ENCODE data around the gene TFF1.

TFF1 gene

DNA sequence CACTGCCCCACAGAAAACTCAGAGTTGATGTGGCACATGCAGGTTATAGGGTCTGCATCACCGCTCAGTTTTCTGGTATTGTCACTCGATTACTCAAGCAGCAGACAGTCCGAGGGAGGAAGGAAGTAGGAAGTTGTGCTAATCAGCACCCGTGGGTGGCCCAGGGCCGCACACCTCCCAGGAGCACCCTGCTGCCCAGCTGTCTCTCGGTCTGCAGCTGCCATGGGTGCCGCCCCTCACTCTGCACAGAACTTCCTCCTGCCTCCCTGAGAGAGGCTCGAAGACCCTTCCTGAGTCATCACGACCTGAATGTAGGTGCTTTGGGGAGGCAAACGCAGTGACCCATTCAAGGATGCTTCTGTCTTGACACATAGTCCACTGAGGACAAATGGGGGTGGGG, 47.0 kb downstream of the TFF1 start:
- H2AK5ac ChIP-seq (ENCODE audit: low read length, severe bottlenecking) = no peak overlapping the region
- no peak overlapping the region for H3K4ac ChIP-seq (ENCODE audit: low read depth in 1 of 2, low read length in 2 of 2)
- H3K4me3 ChIP-seq (ENCODE audit: insufficient read depth in 1 of 2, low read depth in 1 of 2, low read length in 2 of 2) = no peak overlapping the region
- H3K23ac ChIP-seq (ENCODE audit: low read length in 2 of 2) = no peak overlapping the region
- no peak for DNase-seq
- 80% methylated on average over 8 of the region's 10 CpGs for WGBS
- no peak overlapping the region for H2BK15ac ChIP-seq (ENCODE audit: low read depth, poor library complexity, severe bottlenecking)
- H3K18ac ChIP-seq (ENCODE audit: low read depth in 1 of 2, low read length in 2 of 2) = no peak overlapping the region
- no peak overlapping the region for H3K9ac ChIP-seq (ENCODE audit: low read length)
- no peak overlapping the region for H2AFZ ChIP-seq (ENCODE audit: low read depth, low read length)
- no peak overlapping the region for H3K27ac ChIP-seq (ENCODE audit: low read length, poor library complexity, severe bottlenecking)
- no peak overlapping the region for H4K91ac ChIP-seq (ENCODE audit: low read length)
- H2BK12ac ChIP-seq (ENCODE audit: low read length in 2 of 2) = no peak overlapping the region
- no peaks in the 10 kb centered on the region for H3K9me3 ChIP-seq (ENCODE audit: control insufficient read depth, low read length)
- no peak overlapping the region for H3K4me2 ChIP-seq (ENCODE audit: low read length, poor library complexity, severe bottlenecking)
- peaks cover 0 to 51% of the 10 kb centered on the region in 2 experiments for H3K27me3 ChIP-seq (ENCODE audit: control insufficient read depth in 1 of 2, insufficient read depth in 1 of 2, low read length in 2 of 2)
- no peaks in the 10 kb centered on the region for H3K79me1 ChIP-seq (replicated peaks; ENCODE audit: low read length, poor library complexity, severe bottlenecking)
- H2BK120ac ChIP-seq (ENCODE audit: low read depth, low read length) = no peak overlapping the region
- peaks cover 0 to 3% of the 10 kb centered on the region in 2 experiments for H3K36me3 ChIP-seq (ENCODE audit: control insufficient read depth in 1 of 2, insufficient read depth in 2 of 2, low read depth in 1 of 2, low read length in 2 of 2)
- peaks cover 42% of the 10 kb centered on the region for H3K4me1 ChIP-seq (ENCODE audit: control insufficient read depth, insufficient read depth, low read depth, low read length)
- no peak overlapping the region for H4K8ac ChIP-seq (ENCODE audit: low read length)
- no peak overlapping the region for H3K14ac ChIP-seq (ENCODE audit: low read length in 2 of 2)
- H2BK5ac ChIP-seq (ENCODE audit: low read depth, low read length, poor library complexity, severe bottlenecking) = no peak overlapping the region

DNA sequence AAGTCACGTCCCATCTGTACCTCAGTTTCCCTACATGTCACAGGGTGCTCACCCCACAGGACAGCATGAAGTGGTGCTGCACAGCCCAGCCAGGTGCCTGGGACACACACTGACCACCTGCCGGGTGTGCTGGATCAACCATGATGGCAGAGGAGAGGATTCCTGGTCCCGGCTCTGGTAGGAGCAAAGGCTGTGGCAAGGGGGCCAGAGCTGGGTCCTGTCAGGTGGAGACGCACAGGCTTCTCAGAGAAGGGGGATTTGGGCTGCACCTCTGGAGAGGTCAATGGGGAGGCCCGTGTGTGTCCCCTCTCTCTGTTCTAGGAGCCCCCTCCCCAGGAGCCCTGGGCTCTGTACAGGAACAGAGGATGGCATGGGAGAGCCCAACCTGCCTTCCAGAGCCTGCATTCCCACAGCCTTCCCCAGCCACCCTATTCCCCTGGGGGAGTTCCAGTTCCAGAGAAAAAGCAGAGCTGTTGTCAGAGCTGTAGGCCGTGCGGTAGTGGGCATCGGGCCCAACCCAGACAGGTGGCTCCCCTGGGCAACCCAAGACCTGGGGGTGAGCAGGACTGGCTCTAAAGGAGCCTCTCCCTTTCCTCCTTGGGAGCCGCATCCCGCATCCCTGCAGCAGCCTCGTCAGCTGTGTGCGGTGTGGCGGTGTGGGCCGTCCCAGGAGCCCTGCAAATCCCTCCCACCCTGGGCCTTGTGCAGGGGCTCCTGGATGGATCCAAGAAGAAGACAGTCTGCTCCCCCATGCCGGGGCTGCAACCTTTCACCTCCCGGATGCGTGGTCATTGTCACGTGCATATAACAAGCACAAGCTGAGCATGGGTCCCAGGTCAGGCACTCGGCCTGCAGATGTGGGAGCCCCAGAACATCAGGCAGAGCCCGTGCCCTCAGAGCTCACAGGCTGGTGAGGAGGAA, 48.2 kb downstream of the TFF1 start:
- Histone ChIP-seq H3K23ac (ENCODE audit: low read length in 2 of 2) (no peak overlapping the region), H4K8ac (ENCODE audit: low read length) (no peak overlapping the region), H2BK12ac (ENCODE audit: low read length in 2 of 2) (no peak overlapping the region), H3K36me3 (ENCODE audit: control insufficient read depth in 1 of 2, insufficient read depth in 2 of 2, low read depth in 1 of 2, low read length in 2 of 2) (peaks cover 0 to 3% of the 10 kb centered on the region in 2 experiments), H2BK5ac (ENCODE audit: low read depth, low read length, poor library complexity, severe bottlenecking) (no peak overlapping the region), H3K27ac (ENCODE audit: low read length, poor library complexity, severe bottlenecking) (no peak overlapping the region), H3K4ac (ENCODE audit: low read depth in 1 of 2, low read length in 2 of 2) (no peak overlapping the region), H2AFZ (ENCODE audit: low read depth, low read length) (no peak overlapping the region), H2BK120ac (ENCODE audit: low read depth, low read length) (no peak overlapping the region), H3K79me1 (replicated peaks; ENCODE audit: low read length, poor library complexity, severe bottlenecking) (no peaks in the 10 kb centered on the region), H4K91ac (ENCODE audit: low read length) (no peak overlapping the region), H3K9ac (ENCODE audit: low read length) (no peak overlapping the region), H3K9me3 (ENCODE audit: control insufficient read depth, low read length) (no peaks in the 10 kb centered on the region), H3K4me3 (ENCODE audit: insufficient read depth in 1 of 2, low read depth in 1 of 2, low read length in 2 of 2) (no peak overlapping the region), H3K18ac (ENCODE audit: low read depth in 1 of 2, low read length in 2 of 2) (no peak overlapping the region), H3K4me1 (ENCODE audit: control insufficient read depth, insufficient read depth, low read depth, low read length) (peaks cover 55% of the 10 kb centered on the region), H3K27me3 (ENCODE audit: control insufficient read depth in 1 of 2, insufficient read depth in 1 of 2, low read length in 2 of 2) (peaks cover 0 to 58% of the 10 kb centered on the region in 2 experiments), H2AK5ac (ENCODE audit: low read length, severe bottlenecking) (peak overlapping the region; percentile 92), H3K4me2 (ENCODE audit: low read length, poor library complexity, severe bottlenecking) (no peak overlapping the region), H2BK15ac (ENCODE audit: low read depth, poor library complexity, severe bottlenecking) (no peak overlapping the region), H3K14ac (ENCODE audit: low read length in 2 of 2) (no peak overlapping the region)
- no peak for DNase-seq
- 73% methylated on average over 20 of the region's 20 CpGs for WGBS

DNA sequence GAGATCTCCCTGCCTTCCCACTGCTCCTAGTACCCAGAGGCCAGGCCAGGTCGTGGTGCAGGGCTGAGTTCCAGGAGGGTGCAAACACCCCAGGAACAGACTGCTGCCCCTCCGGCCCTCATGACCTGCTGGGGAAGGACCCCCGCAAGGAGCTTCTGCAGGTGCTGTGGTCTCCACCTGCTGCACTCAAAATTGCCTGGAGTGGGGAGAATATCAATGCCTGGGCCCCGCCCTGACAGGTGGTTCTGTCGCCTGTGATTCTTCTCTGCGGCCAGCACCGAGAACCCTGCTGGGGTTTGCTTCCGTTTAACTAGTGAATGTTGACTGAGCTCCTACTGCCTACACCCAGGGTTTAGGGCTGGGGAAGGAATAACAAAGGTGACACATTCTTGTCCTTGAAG, 49.0 kb downstream of the TFF1 start:
- peaks cover 0 to 58% of the 10 kb centered on the region in 2 experiments for H3K27me3 ChIP-seq (ENCODE audit: control insufficient read depth in 1 of 2, insufficient read depth in 1 of 2, low read length in 2 of 2)
- peaks cover 61% of the 10 kb centered on the region for H3K4me1 ChIP-seq (ENCODE audit: control insufficient read depth, insufficient read depth, low read depth, low read length)
- no peak overlapping the region for H4K8ac ChIP-seq (ENCODE audit: low read length)
- H3K4me3 ChIP-seq (ENCODE audit: insufficient read depth in 1 of 2, low read depth in 1 of 2, low read length in 2 of 2) = no peak overlapping the region
- no peak overlapping the region for H4K91ac ChIP-seq (ENCODE audit: low read length)
- 51% methylated on average over 8 of the region's 8 CpGs for WGBS
- H2BK12ac ChIP-seq (ENCODE audit: low read length in 2 of 2) = no peak overlapping the region
- H2BK5ac ChIP-seq (ENCODE audit: low read depth, low read length, poor library complexity, severe bottlenecking) = no peak overlapping the region
- H3K14ac ChIP-seq (ENCODE audit: low read length in 2 of 2) = no peak overlapping the region
- H2BK15ac ChIP-seq (ENCODE audit: low read depth, poor library complexity, severe bottlenecking) = no peak overlapping the region
- H3K79me1 ChIP-seq (replicated peaks; ENCODE audit: low read length, poor library complexity, severe bottlenecking) = peaks cover 1% of the 10 kb centered on the region
- no peak overlapping the region for H3K23ac ChIP-seq (ENCODE audit: low read length in 2 of 2)
- no peak overlapping the region for H3K9ac ChIP-seq (ENCODE audit: low read length)
- peak overlapping the region; percentile 92 for H2AK5ac ChIP-seq (ENCODE audit: low read length, severe bottlenecking)
- H2BK120ac ChIP-seq (ENCODE audit: low read depth, low read length) = no peak overlapping the region
- DNase-seq = no peak
- H3K9me3 ChIP-seq (ENCODE audit: control insufficient read depth, low read length) = no peaks in the 10 kb centered on the region
- peaks cover 0 to 8% of the 10 kb centered on the region in 2 experiments for H3K36me3 ChIP-seq (ENCODE audit: control insufficient read depth in 1 of 2, insufficient read depth in 2 of 2, low read depth in 1 of 2, low read length in 2 of 2)
- H3K4me2 ChIP-seq (ENCODE audit: low read length, poor library complexity, severe bottlenecking) = no peak overlapping the region
- no peak overlapping the region for H3K4ac ChIP-seq (ENCODE audit: low read depth in 1 of 2, low read length in 2 of 2)
- H2AFZ ChIP-seq (ENCODE audit: low read depth, low read length) = no peak overlapping the region
- H3K27ac ChIP-seq (ENCODE audit: low read length, poor library complexity, severe bottlenecking) = no peak overlapping the region
- no peak overlapping the region for H3K18ac ChIP-seq (ENCODE audit: low read depth in 1 of 2, low read length in 2 of 2)

DNA sequence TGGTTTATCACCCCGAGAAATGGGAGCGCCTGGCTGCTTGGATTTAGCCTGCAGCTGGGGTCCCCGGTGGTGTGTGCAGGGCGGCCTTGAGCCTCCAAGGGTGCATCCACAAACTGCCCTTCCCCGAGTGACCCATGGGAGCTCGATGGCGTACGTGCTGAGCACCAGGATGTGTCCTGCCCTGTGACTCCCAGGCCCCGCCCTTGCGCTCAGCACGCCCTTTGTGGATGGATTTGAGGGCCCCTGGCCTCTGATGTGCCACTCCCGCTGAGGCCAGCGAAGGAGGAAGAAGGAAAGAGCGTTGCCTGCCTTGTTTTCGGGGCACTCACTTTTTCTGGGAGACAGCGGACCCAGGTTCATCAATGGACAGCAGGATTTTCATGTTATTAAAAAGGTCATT, 49.4 kb downstream of the TFF1 start:
- H3K4me2 ChIP-seq (ENCODE audit: low read length, poor library complexity, severe bottlenecking) = no peak overlapping the region
- no peak overlapping the region for H2BK12ac ChIP-seq (ENCODE audit: low read length in 2 of 2)
- H3K9me3 ChIP-seq (ENCODE audit: control insufficient read depth, low read length) = no peaks in the 10 kb centered on the region
- no peak overlapping the region for H3K4ac ChIP-seq (ENCODE audit: low read depth in 1 of 2, low read length in 2 of 2)
- H2BK120ac ChIP-seq (ENCODE audit: low read depth, low read length) = no peak overlapping the region
- no peak for DNase-seq
- peak overlapping the region in 1 of 2 experiments; percentile 36 for H3K23ac ChIP-seq (ENCODE audit: low read length in 2 of 2)
- H3K14ac ChIP-seq (ENCODE audit: low read length in 2 of 2) = no peak overlapping the region
- H2AFZ ChIP-seq (ENCODE audit: low read depth, low read length) = no peak overlapping the region
- peaks cover 0 to 8% of the 10 kb centered on the region in 2 experiments for H3K36me3 ChIP-seq (ENCODE audit: control insufficient read depth in 1 of 2, insufficient read depth in 2 of 2, low read depth in 1 of 2, low read length in 2 of 2)
- H2AK5ac ChIP-seq (ENCODE audit: low read length, severe bottlenecking) = peak overlapping the region; percentile 92
- WGBS = 71% methylated on average over 15 of the region's 16 CpGs
- peaks cover 64% of the 10 kb centered on the region for H3K4me1 ChIP-seq (ENCODE audit: control insufficient read depth, insufficient read depth, low read depth, low read length)
- no peak overlapping the region for H3K9ac ChIP-seq (ENCODE audit: low read length)
- peak overlapping the region; percentile 76 for H3K27ac ChIP-seq (ENCODE audit: low read length, poor library complexity, severe bottlenecking)
- H4K91ac ChIP-seq (ENCODE audit: low read length) = no peak overlapping the region
- H3K18ac ChIP-seq (ENCODE audit: low read depth in 1 of 2, low read length in 2 of 2) = no peak overlapping the region
- H2BK5ac ChIP-seq (ENCODE audit: low read depth, low read length, poor library complexity, severe bottlenecking) = no peak overlapping the region
- no peak overlapping the region for H3K4me3 ChIP-seq (ENCODE audit: insufficient read depth in 1 of 2, low read depth in 1 of 2, low read length in 2 of 2)
- H3K79me1 ChIP-seq (replicated peaks; ENCODE audit: low read length, poor library complexity, severe bottlenecking) = peaks cover 1% of the 10 kb centered on the region
- no peak overlapping the region for H2BK15ac ChIP-seq (ENCODE audit: low read depth, poor library complexity, severe bottlenecking)
- peaks cover 0 to 59% of the 10 kb centered on the region in 2 experiments for H3K27me3 ChIP-seq (ENCODE audit: control insufficient read depth in 1 of 2, insufficient read depth in 1 of 2, low read length in 2 of 2)
- no peak overlapping the region for H4K8ac ChIP-seq (ENCODE audit: low read length)
